Progenitor cell of endocrine pancreas (in vitro differentiated cells): Measurements from ENCODE around the gene MRPL44. TPM values are rescaled to one million over a fixed set of nuclear protein-coding genes. Genes with fewer than 3 reads are reported as not detected.

Experiments
- DNase-seq: peaks from one replicate; pipeline ENCODE4 v3.0.0; 2021; ENCODE audit warnings: low spot score; ENCODE audit not compliant: unreplicated experiment
- H3K27ac Mint-ChIP-seq: 2 replicates; pipeline ENCODE4 v1.8.0; 2021; ENCODE audit warnings: mild to moderate bottlenecking, moderate library complexity, mixed read lengths
- H3K27me3 Mint-ChIP-seq: 2 replicates; pipeline ENCODE4 v1.8.0; 2021; ENCODE audit warnings: mixed read lengths
- H3K36me3 Mint-ChIP-seq: 2 replicates; pipeline ENCODE4 v1.8.0; 2022; ENCODE audit warnings: mixed read lengths; ENCODE audit not compliant: insufficient read depth
- H3K4me1 Mint-ChIP-seq: 2 replicates; pipeline ENCODE4 v1.8.0; 2021; ENCODE audit warnings: low read depth, mixed read lengths
- H3K4me3 Mint-ChIP-seq: 2 replicates; pipeline ENCODE4 v1.8.0; 2021; ENCODE audit warnings: low read depth, mild to moderate bottlenecking, moderate library complexity, mixed read lengths
- H3K9me3 Mint-ChIP-seq: 2 replicates; pipeline ENCODE4 v1.8.0; 2021; ENCODE audit warnings: low read depth, mixed read lengths
- CTCF ChIP-seq: fragments of 200-600 bp; sonication (generic); IDR thresholded peaks from one replicate; pipeline ENCODE4 v1.5.0; 2021; ENCODE audit warnings: antibody characterized with exemption, mild to moderate bottlenecking; ENCODE audit not compliant: unreplicated experiment
- total RNA-seq: library from RNA; stranded (reverse); gene quantifications from 2 replicates; pipeline ENCODE4 v1.2.1, GENCODE V29; 2021

Gene MRPL44
- total RNA-seq, 1 donor from 2014 or later, result 26.1 TPM

GRCh38 chr2:223973606-223974005 is 16.3 kb downstream of the MRPL44 start:
- no peaks in the 10 kb centered on the region for H3K4me1 Mint-ChIP-seq
- H3K36me3 Mint-ChIP-seq, result no peaks in the 10 kb centered on the region
- H3K27ac Mint-ChIP-seq, result no peak overlapping the region
- H3K27me3 Mint-ChIP-seq, result no peaks in the 10 kb centered on the region
- DNase-seq, result no peak
- TF ChIP-seq CTCF, result no peak
- H3K4me3 Mint-ChIP-seq, result no peak overlapping the region
- no peaks in the 10 kb centered on the region for H3K9me3 Mint-ChIP-seq

GRCh38 chr2:223976635-223977226 is 19.5 kb downstream of the MRPL44 start:
- no peak for TF ChIP-seq CTCF
- DNase-seq, result no peak
- Mint-ChIP-seq H3K4me1 (no peaks in the 10 kb centered on the region), H3K27me3 (no peaks in the 10 kb centered on the region), H3K4me3 (no peak overlapping the region), H3K27ac (no peak overlapping the region), H3K36me3 (no peaks in the 10 kb centered on the region), H3K9me3 (no peaks in the 10 kb centered on the region)

GRCh38 chr2:223978451-223978850 is 21.2 kb downstream of the MRPL44 start:
- Mint-ChIP-seq H3K4me3 (no peak overlapping the region), H3K4me1 (no peaks in the 10 kb centered on the region), H3K27me3 (no peaks in the 10 kb centered on the region), H3K27ac (no peak overlapping the region), H3K9me3 (no peaks in the 10 kb centered on the region), H3K36me3 (no peaks in the 10 kb centered on the region)
- TF ChIP-seq CTCF, result no peak
- no peak for DNase-seq

GRCh38 chr2:223979730-223980396 is 22.6 kb downstream of the MRPL44 start:
- Mint-ChIP-seq H3K4me1 (no peaks in the 10 kb centered on the region), H3K4me3 (no peak overlapping the region), H3K36me3 (peaks cover 1% of the 10 kb centered on the region), H3K27ac (no peak overlapping the region), H3K27me3 (no peaks in the 10 kb centered on the region), H3K9me3 (no peaks in the 10 kb centered on the region)
- no peak for TF ChIP-seq CTCF
- DNase-seq, result no peak

- DNase-seq, result no peak
- H3K36me3 Mint-ChIP-seq, result peaks cover 1% of the 10 kb centered on the region
- H3K4me3 Mint-ChIP-seq, result no peak overlapping the region
- H3K9me3 Mint-ChIP-seq, result no peaks in the 10 kb centered on the region
- H3K4me1 Mint-ChIP-seq, result no peaks in the 10 kb centered on the region
- H3K27ac Mint-ChIP-seq, result no peak overlapping the region
- no peaks in the 10 kb centered on the region for H3K27me3 Mint-ChIP-seq
- no peak for TF ChIP-seq CTCF
Measured at GRCh38 chr2:223980397-223980735, 23.1 kb downstream of the MRPL44 start.
